DOHH2 (cell line): ENCODE data around the gene CSNK1G2.

Source experiments
- H3F3A ChIP-seq: fragments of 200-600 bp; sonication (generic), shearing (Covaris generic); 2 replicates; pipeline ENCODE4 v1.6.0; 2016; ENCODE audit warnings: antibody characterized with exemption, mild to moderate bottlenecking; ENCODE audit not compliant: control insufficient read depth, insufficient read depth
- H3K27ac ChIP-seq: fragments of 200-600 bp; sonication (generic); 2 replicates; pipeline ENCODE4 v1.5.1; 2014; ENCODE audit warnings: low read depth, mild to moderate bottlenecking, low read length, moderate library complexity
- H3K27me3 ChIP-seq: fragments of 200-600 bp; sonication (generic); 2 replicates; pipeline ENCODE4 v1.6.1; 2014; ENCODE audit warnings: mild to moderate bottlenecking, low read length, mixed read lengths; ENCODE audit not compliant: control insufficient read depth
- H3K36me3 ChIP-seq: fragments of 200-600 bp; sonication (generic); 2 replicates; pipeline ENCODE4 v1.6.1; 2014; ENCODE audit warnings: mild to moderate bottlenecking, low read length, moderate library complexity, mixed read lengths; ENCODE audit not compliant: control insufficient read depth
- H3K4me1 ChIP-seq: fragments of 200-600 bp; sonication (generic); 2 replicates; pipeline ENCODE4 v1.6.1; 2014; ENCODE audit warnings: mild to moderate bottlenecking, low read length, mixed read lengths; ENCODE audit not compliant: control insufficient read depth
- H3K4me2 ChIP-seq: fragments of 200-600 bp; sonication (generic); 2 replicates; pipeline ENCODE4 v1.6.0; 2014; ENCODE audit warnings: mild to moderate bottlenecking, low read length, moderate library complexity
- H3K4me3 ChIP-seq: fragments of 200-600 bp; sonication (generic); 2 replicates; pipeline ENCODE4 v1.5.1; 2014; ENCODE audit warnings: mild to moderate bottlenecking, low read length, mixed read lengths
- H3K79me2 ChIP-seq: fragments of 200-600 bp; sonication (generic); 2 replicates; pipeline ENCODE4 v1.6.1; 2014; ENCODE audit warnings: mild to moderate bottlenecking, low read length, mixed read lengths; ENCODE audit not compliant: control insufficient read depth
- H3K9me2 ChIP-seq: fragments of 200-600 bp; sonication (generic); replicated peaks from 2 replicates; pipeline ENCODE4 v1.6.1; 2014; ENCODE audit warnings: mild to moderate bottlenecking, low read length, mixed read lengths; ENCODE audit not compliant: control insufficient read depth
- H3K9me3 ChIP-seq: fragments of 200-600 bp; sonication (generic); 2 replicates; pipeline ENCODE4 v1.6.1; 2014; ENCODE audit warnings: antibody characterized with exemption, low read length, mixed read lengths; ENCODE audit not compliant: control insufficient read depth, insufficient read depth
- H4K20me1 ChIP-seq: fragments of 200-600 bp; sonication (generic); 2 replicates; pipeline ENCODE4 v1.6.0; 2014; ENCODE audit warnings: low read depth, mild to moderate bottlenecking, antibody characterized with exemption, low read length, moderate library complexity; ENCODE audit not compliant: control insufficient read depth, insufficient read depth
- EZH2phosphoT487 ChIP-seq: fragments of 200-600 bp; sonication (generic); IDR thresholded peaks from 2 replicates; pipeline ENCODE4 v1.6.1; 2017; ENCODE audit warnings: borderline replicate concordance, mild to moderate bottlenecking, antibody characterized with exemption, low read length, moderate library complexity, mixed read lengths
- TF ChIP-seq, protein P1 (sequence below): fragments of 200-600 bp; sonication (generic); IDR thresholded peaks from one replicate; pipeline ENCODE4 v1.5.1; 2014; ENCODE audit warnings: antibody characterized with exemption, mild to moderate bottlenecking, low read depth, low read length; ENCODE audit not compliant: poor library complexity, severe bottlenecking

Gene CSNK1G2

DNA sequence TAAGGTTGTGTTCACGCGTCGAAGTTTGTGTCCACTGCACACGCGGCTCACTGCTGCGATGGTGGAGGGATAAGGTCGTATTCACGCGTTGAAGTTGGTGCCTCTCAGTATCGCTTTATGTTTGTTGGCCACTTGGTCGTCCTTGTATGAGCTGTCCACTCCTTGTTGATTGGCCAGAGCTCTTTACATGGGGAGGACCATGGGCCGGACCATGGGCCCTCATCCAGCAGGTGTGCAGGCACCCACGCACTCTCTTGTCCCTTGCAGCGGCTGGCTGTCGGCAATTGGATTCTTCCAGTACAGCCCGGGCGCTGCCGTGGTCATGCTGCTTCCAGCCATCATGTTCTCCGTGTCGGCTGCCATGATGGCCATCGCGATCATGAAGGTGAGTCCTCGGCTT lies 18.2 kb upstream of the CSNK1G2 start:
- no peaks in the 10 kb centered on the region for H3K27me3 ChIP-seq
- H3K27ac ChIP-seq, result 0 out of 2 replicates have a peak overlapping the region, but pooled peaks have one; percentile 21
- TF ChIP-seq, protein P1, sequence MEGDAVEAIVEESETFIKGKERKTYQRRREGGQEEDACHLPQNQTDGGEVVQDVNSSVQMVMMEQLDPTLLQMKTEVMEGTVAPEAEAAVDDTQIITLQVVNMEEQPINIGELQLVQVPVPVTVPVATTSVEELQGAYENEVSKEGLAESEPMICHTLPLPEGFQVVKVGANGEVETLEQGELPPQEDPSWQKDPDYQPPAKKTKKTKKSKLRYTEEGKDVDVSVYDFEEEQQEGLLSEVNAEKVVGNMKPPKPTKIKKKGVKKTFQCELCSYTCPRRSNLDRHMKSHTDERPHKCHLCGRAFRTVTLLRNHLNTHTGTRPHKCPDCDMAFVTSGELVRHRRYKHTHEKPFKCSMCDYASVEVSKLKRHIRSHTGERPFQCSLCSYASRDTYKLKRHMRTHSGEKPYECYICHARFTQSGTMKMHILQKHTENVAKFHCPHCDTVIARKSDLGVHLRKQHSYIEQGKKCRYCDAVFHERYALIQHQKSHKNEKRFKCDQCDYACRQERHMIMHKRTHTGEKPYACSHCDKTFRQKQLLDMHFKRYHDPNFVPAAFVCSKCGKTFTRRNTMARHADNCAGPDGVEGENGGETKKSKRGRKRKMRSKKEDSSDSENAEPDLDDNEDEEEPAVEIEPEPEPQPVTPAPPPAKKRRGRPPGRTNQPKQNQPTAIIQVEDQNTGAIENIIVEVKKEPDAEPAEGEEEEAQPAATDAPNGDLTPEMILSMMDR, result no peak
- TF ChIP-seq EZH2phosphoT487, result no peak
- no peaks in the 10 kb centered on the region for H3F3A ChIP-seq
- peaks cover 12% of the 10 kb centered on the region for H3K4me1 ChIP-seq
- H3K79me2 ChIP-seq, result no peaks in the 10 kb centered on the region
- H4K20me1 ChIP-seq, result no peaks in the 10 kb centered on the region
- peaks cover 32% of the 10 kb centered on the region for H3K36me3 ChIP-seq
- peak overlapping the region; percentile 35; the same call in 1 of the 2 replicates for H3K4me2 ChIP-seq
- H3K4me3 ChIP-seq, result no peak overlapping the region
- H3K9me3 ChIP-seq, result no peaks in the 10 kb centered on the region
- H3K9me2 ChIP-seq, result no peaks in the 10 kb centered on the region

DNA sequence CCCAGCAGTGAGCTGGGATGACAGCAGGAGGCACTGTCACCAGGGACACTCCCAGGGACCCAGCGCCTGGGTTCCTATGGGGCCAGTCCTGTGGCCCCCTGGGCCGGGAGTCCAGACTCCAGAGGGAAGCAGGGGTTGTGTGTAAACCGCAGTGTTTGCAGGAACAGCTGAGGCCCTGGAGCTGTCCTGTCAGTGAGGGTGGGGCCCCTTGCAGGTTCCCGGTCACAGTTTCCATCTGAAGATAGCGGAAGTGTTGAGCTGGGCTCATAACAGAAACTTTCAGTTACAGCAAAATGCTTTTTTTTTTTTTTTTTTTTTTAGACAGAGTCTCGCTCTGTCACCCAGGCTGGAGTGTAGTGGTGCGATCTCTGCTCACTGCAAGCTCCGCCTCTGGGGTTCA lies 17.7 kb upstream of the CSNK1G2 start:
- Histone ChIP-seq H4K20me1 (no peaks in the 10 kb centered on the region), H3F3A (no peaks in the 10 kb centered on the region), H3K79me2 (no peaks in the 10 kb centered on the region), H3K9me3 (no peaks in the 10 kb centered on the region), H3K4me2 (peak overlapping the region; percentile 35; the same call in 1 of the 2 replicates), H3K4me3 (no peak overlapping the region), H3K4me1 (peaks cover 12% of the 10 kb centered on the region), H3K36me3 (peaks cover 32% of the 10 kb centered on the region), H3K9me2 (no peaks in the 10 kb centered on the region), H3K27ac (peak overlapping the region; percentile 26; the same call in 1 of the 2 replicates), H3K27me3 (no peaks in the 10 kb centered on the region)
- no peak for TF ChIP-seq EZH2phosphoT487
- TF ChIP-seq, protein P1, result no peak

- no peaks in the 10 kb centered on the region for H4K20me1 ChIP-seq
- no peak overlapping the region for H3K4me2 ChIP-seq
- H3K9me2 ChIP-seq, result no peaks in the 10 kb centered on the region
- H3K79me2 ChIP-seq, result no peaks in the 10 kb centered on the region
- H3K27ac ChIP-seq, result no peak overlapping the region
- no peak for TF ChIP-seq EZH2phosphoT487
- TF ChIP-seq, protein P1, result no peak
- no peaks in the 10 kb centered on the region for H3F3A ChIP-seq
- peaks cover 4% of the 10 kb centered on the region; the same call in 1 of the 2 replicates for H3K27me3 ChIP-seq
- peaks cover 17% of the 10 kb centered on the region for H3K4me1 ChIP-seq
- H3K36me3 ChIP-seq, result peaks cover 32% of the 10 kb centered on the region
- no peak overlapping the region for H3K4me3 ChIP-seq
- H3K9me3 ChIP-seq, result no peaks in the 10 kb centered on the region
Measured at GRCh38 chr19:1924320-1924961, 16.5 kb upstream of the CSNK1G2 start.
